GM13977 (cell line): ENCODE data around the gene CCDC7.
A peak's percentile ranks its signal among the peaks of the same experiment; 100 is the strongest.
"Not testable (repeated sequence)": the region's sequence is repeated elsewhere in the genome, so short reads cannot be mapped to it uniquely, and the experiment has no call there.

ENCODE experiments used
- DNase-seq: peaks from one replicate; pipeline ENCODE4 v3.0.0; 2012; ENCODE audit warnings: low spot score
- in situ Hi-C: fragments of 300-500 bp; cut with MboI; formaldehyde crosslinking; loops from one replicate; pipeline ENCODE4 v1.12.0; 2022; ENCODE audit warnings: low sequenced_read_pairs, low pct_unique_long_range_greater_than_20kb, mixed read lengths, inconsistent platforms; ENCODE audit not compliant: unreplicated experiment
- TF ChIP-seq, protein P1 (sequence below): IDR thresholded peaks from 2 replicates; pipeline ENCODE4 v1.5.1; 2012; ENCODE audit warnings: mild to moderate bottlenecking, control low read depth; ENCODE audit not compliant: insufficient read depth; ENCODE audit errors: extremely low read depth, missing control alignments

Gene CCDC7

DNA sequence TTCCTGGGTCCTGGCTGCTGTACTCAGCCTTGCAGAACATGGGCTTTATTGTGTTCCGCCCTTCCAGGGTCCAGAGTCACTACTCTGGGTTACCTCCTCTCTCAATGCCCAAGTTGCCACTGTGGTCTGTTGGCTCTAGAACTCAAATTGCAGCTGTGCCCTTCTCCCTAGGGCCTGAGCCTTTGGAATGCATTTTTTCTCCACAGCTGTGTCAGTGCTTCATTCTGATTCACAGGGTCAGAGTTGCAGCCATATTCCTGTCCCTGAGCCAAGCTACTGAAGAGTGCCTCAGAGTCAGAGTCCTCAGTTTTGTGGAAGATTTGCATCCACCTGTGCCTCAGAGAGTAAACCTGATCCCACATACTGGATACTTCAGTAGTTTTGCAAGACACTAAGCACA is 344.5 kb downstream of the CCDC7 start:
- in situ Hi-C loops = loop anchor here (5.0 to 25.0 kb wide), 2 partner anchors 217 to 372 kb away; no protein-coding TSS in a partner anchor
- DNase-seq = no peak
- TF ChIP-seq, protein P1, sequence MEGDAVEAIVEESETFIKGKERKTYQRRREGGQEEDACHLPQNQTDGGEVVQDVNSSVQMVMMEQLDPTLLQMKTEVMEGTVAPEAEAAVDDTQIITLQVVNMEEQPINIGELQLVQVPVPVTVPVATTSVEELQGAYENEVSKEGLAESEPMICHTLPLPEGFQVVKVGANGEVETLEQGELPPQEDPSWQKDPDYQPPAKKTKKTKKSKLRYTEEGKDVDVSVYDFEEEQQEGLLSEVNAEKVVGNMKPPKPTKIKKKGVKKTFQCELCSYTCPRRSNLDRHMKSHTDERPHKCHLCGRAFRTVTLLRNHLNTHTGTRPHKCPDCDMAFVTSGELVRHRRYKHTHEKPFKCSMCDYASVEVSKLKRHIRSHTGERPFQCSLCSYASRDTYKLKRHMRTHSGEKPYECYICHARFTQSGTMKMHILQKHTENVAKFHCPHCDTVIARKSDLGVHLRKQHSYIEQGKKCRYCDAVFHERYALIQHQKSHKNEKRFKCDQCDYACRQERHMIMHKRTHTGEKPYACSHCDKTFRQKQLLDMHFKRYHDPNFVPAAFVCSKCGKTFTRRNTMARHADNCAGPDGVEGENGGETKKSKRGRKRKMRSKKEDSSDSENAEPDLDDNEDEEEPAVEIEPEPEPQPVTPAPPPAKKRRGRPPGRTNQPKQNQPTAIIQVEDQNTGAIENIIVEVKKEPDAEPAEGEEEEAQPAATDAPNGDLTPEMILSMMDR = no peak

DNA sequence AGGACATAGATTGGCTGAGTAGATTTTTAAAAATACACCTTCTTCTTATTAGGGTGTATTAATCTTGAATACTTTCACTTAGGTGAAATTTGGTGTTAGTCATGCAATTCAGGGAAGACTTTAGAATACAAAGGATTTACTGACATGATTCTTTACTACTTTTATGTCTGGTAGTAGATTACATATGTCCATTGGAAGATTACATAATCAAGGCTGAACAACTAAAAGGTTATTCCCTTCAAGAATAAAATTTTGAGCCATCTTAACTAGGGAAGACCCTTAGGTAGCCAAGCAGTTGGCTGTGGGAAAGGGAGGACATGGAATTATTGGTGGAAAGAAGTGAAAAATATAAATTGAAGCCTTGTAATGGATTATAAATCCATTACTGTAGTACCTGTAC is 347.1 kb downstream of the CCDC7 start:
- TF ChIP-seq, protein P1 = no peak
- no peak for DNase-seq
- in situ Hi-C loops = loop anchor here (5.0 to 25.0 kb wide), 2 partner anchors 214 to 369 kb away; no protein-coding TSS in a partner anchor

DNA sequence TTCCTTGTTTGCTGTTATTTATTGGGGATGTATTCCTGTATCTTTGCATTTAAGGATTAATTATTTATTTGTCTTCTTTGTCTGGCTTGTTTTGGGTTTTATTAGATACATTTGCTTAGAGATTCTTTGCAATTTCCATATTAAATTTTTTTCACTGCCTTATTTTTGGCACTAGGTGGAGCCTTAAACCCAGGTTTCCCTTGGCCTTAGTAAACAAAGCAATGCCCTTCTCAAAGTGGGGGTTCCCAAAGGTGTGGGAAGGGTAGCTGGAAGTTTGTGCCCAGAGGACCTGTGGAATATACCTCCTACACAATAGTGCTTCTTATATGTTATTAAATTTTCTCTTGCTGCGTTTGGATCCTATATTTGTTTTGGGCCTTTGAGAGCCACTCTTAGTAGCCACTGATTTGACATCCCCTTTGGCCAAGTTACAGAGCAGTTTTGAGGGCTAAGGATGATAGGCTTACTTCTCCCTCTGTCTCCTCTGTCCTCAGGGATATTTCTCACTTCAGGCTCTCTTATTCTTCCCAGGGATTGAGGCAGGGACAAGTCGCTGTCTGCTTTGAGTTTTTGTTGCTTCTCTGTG is 349.8 kb downstream of the CCDC7 start:
- TF ChIP-seq, protein P1 = peak; percentile 66
- in situ Hi-C loops = loop anchor here (25.0 kb wide), 1 partner anchor 367 kb away; no protein-coding TSS in a partner anchor
- peak; percentile 24 for DNase-seq

DNA sequence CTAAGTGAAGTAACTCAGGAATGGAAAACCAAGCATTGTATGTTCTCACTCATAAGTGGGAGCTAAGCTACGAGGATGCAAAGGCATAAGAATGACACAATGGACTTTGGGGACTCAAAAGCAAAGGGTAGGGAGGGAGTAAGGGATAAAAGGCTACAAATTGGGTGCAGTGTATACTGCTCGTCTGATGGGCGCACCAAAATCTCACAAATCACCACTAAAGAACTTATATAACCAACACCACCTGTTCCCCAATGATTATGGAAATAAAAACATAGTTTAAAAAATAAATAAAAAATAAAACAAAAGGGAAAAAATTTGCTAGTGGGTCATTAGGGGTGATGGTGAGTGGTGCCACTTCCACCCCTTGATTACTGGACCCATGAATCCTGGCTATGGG is 351.5 kb downstream of the CCDC7 start:
- in situ Hi-C loops = loop anchor here (25.0 kb wide), 1 partner anchor 365 kb away; no protein-coding TSS in a partner anchor
- TF ChIP-seq, protein P1 = peak; percentile 27
- not testable (repeated sequence) for DNase-seq

DNA sequence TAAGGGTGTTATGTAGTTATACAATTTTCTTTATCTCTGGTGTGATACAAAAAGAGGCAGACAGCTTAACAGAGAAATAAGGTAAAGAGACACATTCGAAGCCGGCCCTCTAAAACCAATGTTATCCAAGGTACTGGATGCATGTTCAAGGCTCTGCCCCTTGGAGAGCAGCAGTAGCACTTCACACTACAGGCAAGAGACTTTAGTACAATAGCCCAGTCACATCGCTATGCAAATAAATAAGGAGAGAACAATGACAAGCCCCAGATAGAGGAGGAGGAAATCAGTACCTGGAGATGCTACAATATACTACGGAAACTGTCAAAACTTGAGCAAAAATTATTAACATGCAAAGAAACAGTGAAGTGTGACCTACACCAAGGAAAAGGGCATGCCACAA is 401.0 kb downstream of the CCDC7 start:
- DNase-seq = no peak
- TF ChIP-seq, protein P1 = no peak
- in situ Hi-C loops = no loop called here

DNA sequence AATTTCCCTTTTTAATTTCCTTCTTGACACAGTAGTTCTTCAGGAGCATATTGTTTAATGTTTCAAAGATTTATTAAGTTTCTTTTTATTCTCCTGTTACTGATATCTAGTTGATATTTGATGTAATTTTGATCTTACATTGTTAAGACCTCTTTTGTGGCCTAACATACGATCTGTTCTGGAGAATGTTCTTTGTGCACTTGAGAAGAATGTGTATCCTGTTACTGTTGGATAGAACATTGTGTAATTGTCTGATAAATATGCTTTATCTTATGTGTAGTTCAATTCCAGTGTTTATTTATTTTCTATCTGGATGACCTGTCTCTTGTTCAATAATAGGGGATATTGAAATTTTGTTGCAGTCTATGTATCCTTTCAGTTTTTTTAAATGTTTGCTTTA is 405.4 kb downstream of the CCDC7 start:
- in situ Hi-C loops = no loop called here
- TF ChIP-seq, protein P1 = no peak
- no peak for DNase-seq
